ENCODE measurements around the gene THRB.
"Not testable (repeated sequence)": the region's sequence is repeated elsewhere in the genome, so short reads cannot be mapped to it uniquely, and the experiment has no call there.

The THRB gene

DNA sequence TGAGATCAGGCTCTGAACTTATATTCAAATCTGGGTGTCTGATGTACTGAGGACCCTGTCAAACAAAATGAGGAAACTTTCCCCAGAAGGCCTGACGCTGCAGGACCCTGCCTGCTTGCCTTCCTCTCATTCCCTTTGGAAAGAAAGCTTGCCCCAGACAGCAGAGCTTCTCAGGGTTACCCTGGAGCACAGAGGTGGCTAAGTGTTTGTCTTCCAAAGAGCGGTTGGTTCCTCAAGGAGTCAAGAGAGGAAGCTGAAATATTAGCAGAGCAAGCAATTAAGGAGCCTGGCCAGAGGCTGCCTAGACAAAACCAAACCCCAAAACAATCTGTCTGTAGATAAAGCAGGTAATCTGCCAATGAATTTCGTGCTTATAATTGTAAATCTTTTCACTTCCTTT is 374.2 kb downstream of the THRB start:
- DNase-seq = no peak

DNA sequence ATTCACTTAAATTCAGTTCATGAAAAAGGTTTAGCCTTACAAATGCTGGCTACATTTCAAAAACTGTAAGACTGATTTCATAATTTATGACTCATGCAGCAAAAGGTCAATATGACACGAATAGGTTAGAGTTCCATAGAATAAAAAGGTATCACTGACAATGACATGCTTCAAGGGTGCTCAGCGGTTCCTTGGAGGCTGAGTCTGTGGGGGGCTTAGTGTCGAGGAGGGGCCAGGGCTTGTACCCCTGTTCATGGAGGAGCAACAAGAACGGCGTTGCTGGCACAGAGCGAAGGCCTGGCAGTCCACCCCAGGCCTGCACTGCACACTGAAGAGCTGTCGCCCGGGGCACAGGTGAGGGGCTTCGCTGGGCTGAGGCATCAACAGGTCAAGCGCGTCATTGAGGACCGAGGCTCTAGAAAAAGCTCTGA is 375.3 kb downstream of the THRB start:
- DNase-seq = no peak

DNA sequence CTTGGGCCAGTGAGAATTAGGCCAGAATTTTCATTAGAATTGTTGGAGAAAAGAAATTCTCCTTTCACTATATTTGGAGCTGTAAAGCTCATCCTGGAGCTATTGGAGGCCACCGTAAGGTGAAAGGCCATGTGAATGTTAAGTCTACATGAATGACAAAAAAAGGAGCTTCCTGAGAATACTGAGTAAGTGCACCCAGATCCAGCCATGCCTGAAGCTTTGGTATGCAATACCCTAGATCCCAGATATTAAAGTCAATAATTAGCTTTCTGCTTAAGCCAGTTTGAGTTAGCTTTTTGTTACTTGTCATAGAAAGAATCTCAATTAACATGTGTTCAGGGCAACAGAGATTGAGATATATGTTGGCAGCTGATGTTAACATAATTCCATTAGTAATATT is 377.1 kb downstream of the THRB start:
- DNase-seq = no peak

DNA sequence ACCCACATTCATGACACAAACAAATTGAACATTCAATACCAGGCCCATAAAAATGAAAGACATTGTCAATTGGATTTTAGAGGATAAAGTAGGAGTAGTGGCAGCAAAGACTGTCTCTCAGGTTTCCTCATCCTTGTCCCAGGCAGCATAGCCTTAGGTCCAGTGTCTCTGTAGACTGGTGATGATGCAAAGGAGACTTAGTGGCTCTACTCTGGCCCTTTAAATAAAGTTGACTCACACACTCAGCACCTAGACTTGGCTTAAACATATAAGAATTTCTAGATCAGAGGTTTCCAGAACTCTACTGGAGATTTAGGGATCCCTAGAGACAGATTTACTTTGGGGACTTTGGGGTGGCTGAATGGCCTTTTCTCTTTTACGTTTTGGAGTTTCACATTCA is 382.9 kb downstream of the THRB start:
- no peak for DNase-seq

DNA sequence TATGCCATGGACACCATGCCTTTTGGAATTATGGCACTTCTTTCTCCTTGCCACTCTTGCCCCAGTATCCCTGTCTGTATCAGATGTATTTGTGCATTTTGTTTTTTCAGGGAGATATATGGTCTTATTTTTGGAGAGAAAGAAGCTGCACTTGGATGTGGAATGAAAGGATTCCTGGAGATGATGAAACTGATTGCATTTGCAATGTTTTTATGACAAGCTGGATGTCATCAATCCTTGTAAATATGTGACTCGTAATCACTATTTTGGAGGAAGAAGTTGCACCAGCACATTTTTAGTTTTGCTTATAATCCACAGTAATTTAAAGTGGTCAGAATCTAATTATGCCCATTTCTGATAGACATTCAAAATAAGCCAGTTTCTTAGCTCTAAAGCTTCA is 384.6 kb downstream of the THRB start:
- DNase-seq = no peak

DNA sequence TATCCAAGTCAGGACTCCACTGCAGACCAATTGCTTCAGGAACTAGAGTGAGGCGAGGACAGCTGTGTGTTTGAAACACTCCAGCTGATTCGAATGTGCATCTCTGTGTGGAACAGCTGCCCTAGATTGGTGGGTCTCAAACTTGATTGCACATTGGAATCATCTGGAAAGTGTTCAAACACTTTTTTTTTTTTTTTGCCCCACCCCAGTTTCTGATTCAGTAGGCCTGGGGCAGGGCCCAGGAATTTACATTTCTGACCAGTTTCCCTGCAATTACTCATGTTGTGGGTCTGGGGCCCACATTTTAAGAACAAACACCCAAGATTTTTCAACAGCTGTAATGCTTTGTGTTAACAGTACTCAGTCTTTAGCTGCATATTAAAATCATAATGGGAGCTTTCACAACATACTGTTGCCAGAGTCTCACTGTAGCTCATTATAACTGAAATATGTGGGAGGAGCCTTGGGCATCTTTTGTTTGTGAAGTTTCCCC is 392.9 kb downstream of the THRB start:
- no peak for DNase-seq

DNA sequence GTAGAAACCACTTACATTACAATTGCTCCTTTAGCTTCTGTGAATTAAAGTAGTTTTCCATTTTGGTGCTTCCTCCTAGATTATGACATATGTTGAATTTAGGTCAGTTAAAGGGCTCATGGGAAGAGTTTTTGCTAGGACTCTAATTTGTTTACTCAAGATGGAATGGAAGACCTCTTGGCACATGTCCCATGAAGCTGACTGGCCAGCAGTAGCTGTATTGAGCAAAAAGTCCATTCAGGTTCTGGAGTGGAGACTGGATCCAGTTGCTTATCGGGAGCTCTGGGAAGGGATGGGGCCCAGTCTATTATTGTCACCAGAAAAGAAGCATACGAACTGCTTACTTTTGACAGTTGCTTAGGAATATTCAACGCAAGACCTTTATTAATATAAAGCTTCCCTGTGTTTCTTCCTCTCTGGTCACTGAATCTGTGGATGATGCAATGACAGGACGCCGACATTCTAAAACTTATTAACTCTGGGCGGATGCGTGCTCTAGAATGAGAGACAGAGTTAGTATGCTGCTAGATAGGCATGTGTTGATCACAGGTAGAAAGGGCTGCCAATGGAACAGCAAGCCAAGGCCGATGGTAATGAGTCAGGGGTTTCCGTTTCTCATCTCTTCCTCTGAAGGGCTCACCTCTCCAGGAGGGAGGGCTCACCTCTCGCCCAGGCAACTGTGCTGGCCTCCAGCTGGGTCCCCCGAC is 393.8 kb downstream of the THRB start:
- DNase-seq = no peak

DNA sequence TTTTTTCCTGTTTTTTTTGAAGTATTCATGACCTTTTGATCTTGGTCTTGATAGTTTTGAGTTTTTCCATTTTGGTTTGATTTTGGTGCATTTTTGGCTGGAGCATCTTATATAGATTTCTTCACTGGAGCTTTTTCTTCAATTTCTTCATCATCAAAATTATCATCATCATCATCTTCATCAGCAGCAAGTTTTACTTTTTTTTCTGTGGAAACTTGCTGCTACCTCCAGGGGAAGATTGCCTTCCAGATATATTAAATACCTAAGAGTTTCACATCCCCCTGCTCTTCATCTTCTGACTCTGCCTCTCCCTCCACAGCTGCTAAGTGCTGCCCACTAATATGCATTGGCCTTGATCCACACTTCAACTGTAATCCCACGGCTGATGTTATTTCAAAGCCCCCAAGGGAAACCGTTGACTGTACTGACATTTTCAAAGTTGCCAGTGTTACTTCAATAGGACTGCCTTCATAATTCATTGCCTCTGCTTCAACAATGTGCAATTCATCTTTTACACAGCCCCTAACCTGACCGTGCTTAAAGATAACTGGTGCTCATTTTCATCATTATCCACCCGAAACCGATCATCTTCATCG is 397.9 kb downstream of the THRB start:
- DNase-seq = no peak

DNA sequence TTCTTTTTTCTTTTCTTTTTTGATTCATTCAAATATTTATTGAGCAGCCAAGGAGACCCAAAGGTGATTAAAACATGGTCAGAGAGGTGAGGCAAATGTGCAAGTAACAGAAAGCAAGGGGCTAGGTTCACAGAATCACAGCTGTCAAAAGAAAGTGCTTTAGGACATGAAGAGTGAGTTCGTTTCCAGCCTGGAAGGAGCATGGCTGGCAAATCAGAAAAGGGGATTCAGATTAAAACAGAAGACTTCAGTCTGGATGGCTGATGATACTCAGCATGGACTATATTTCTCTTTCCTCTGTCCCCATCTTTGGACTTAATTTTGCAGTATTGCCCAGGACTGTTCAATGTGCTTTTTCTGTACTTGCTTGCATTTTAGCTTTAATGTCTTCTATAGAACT is 398.4 kb downstream of the THRB start:
- no peak for DNase-seq

DNA sequence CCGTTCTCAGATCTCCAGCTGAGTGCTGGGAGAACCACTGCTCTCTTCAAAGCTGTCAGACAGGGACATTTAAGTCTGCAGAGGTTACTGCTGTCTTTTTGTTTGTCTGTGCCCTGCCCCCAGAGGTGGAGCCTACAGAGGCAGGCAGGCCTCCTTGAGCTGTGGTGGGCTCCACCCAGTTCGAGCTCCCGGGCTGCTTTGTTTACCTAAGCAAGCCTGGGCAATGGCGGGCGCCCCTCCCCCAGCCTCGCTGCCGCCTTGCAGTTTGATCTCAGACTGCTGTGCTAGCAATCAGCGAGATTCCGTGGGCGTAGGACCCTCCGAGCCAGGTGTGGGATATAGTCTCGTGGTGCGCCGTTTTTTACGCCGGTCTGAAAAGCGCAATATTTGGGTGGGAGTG is 399.8 kb downstream of the THRB start:
- DNase-seq = not testable (repeated sequence)

DNA sequence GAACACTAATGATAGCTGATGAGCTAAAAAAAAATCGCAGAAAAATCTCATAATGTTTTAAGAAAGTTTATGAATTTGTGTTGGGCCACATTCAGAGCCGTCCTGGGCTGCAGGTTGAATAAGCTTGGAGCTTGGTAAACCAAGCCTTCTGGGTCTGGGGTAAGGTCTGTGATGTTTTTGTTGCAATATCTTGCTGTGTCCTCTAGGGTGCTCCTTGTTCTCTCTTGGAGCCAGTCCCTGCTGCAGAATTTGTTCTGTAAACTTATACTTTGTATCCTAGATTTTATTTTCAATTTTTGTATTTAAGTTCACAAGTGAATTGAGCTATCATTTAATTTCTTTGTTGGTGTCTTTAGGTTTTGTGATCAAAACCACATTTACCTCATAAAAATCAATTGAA is 405.9 kb downstream of the THRB start:
- DNase-seq = no peak

DNA sequence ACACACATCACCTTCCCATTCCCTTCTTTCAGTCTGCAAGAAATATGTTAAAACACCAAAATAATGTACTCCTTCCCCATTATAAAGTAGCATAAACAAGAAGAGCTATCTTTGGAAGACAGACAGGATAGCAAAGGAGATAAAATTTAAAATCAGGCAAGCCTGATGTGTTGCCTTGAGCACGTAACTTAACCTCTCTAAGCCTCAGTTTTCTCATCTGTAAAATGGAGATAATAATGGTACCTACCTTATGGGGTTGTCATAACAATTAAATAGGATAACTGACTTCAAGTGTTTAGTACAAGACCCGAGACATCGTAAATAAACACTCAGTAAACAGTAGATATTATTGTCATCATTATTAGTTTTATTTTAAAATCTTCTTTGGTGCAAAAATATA is 407.2 kb downstream of the THRB start:
- no peak for DNase-seq

DNA sequence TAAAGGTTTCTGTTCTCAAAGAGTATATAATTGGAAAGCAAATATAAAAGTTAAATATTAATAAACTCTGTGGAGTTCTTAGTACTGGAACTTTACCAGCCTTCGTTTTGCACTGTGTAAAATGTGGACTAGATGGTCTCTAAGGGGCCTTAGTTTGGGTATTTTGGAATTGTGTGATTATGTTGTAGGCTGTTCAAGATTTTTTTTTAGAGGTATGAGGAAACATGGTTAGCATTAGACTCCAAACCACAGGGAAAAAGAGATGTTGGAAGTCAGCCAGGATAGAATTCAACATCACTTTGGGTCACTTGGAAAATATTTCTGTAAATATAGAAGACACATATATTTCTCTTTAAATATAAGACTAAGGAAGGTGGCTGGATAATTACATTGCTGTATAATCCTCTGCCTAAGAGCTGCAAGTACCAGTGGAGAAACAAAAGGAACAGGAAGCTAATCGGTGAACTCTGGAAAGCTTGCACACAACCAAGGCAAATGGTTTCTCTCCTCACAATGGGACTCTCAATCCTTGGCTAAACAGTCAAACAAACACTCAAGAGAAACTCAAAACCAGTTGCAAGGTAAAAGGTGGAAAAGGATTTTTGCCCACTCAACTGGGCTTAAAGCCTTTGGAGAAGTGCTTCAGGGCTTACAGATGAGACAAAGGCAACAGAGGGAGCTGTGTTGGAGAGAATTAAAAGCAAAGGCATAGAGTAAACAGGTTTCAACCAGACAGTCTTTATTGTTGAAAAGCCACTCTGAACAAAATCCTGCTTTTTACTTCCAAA is 407.8 kb downstream of the THRB start:
- no peak for DNase-seq

DNA sequence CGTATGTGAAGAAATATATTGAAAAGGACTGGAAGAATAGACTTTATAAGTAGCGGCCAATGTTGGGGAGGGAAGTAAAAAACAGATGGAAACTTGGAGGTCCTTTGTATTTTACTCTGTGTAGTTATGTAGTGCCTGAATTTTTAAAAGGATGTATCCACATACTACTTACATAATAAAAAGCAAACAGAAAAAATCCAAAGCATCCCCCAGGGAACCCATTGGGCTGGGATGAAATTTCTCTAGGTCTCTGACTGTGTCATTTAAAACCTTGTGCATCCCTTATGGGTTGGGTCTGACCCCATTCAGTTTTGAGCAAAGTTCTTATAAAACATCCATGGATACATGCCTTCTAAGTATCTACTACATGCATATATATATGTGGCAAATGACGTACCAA is 408.4 kb downstream of the THRB start:
- no peak for DNase-seq

DNA sequence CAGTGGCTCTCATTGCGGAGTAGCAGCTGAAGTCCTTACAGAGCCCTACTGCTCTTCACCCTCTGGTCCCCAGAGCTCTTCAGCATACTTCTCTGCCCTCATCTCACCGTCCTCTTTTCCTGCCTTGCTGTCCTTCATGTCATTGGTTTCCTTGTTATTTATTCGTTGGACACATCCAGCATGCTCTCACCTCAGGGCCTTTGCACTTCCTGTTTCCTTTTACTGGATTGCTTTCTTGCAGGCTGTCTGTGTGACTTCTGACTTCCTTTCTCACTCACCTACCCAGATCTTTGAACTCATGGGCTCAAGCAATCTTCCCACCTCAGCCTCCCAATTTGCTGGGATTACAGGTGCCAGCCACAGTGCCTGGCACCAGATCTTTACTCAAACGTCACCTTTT is 422.5 kb downstream of the THRB start:
- no peak for DNase-seq

DNA sequence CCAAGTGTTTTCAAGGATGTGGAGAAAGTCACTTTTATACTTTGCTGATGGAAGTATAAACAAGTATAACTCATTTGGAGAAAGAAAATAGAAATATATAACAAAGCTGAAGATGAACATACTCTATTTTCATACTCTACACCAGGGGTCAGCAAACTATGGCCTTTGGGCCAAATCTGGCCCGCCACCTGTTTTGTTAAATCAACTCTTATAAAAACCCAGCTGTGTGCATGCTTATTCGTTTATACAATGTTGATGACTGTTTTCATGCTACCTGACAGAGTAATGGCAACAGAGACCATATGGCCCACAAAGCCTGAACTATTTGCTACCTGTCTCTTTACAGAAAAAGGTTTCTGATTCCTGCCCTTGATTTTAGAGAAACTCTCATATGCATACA is 425.6 kb downstream of the THRB start:
- no peak for DNase-seq

DNA sequence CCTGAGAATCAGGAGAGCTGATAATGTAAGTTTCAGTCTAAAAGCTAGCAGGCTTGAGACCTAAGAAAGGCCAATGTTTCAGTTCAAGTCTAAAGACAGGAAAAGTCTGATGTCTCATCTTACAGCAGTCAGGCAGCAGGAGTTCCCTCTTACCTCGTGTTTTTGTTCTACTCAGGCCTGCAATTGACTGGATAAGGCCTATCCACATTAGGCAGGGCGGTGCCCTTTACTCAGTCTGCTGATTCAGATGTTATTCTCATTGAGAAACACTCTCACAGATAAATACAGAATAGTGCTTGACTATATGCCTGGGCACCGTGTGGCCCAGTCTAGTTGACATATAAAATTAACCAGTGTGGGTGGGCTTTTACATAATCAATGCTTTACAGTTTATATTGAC is 427.2 kb downstream of the THRB start:
- DNase-seq = no peak

Measured in amygdala (tissue), 56 donors.